Epithelial cell of esophagus (primary cell): ENCODE measurements around the gene LUC7L2.
"Not testable (repeated sequence)": the region's sequence is repeated elsewhere in the genome, so short reads cannot be mapped to it uniquely, and the experiment has no call there.

Source experiments
- DNase-seq: peaks from one replicate; pipeline ENCODE4 v3.0.0; 2010; ENCODE audit warnings: low read depth
- H3K4me3 ChIP-seq: 2 replicates; pipeline ENCODE4 v1.5.1; 2011; ENCODE audit warnings: mild to moderate bottlenecking, low read length, control low read depth
- CTCF ChIP-seq: IDR thresholded peaks from 2 replicates; pipeline ENCODE4 v1.5.1; 2011; ENCODE audit warnings: low read depth, mild to moderate bottlenecking, low read length, control low read depth, inconsistent platforms; ENCODE audit not compliant: insufficient read depth; ENCODE audit errors: missing control alignments

Gene LUC7L2

GRCh38 chr7:139341058-139341775 is 18.5 kb upstream of the LUC7L2 start, which contains the start of gene FMC1:
FMC1 (plus strand) TSS chr7:139341337; CDS start chr7:139341385, 48 bp downstream.
- peak; percentile 41 for TF ChIP-seq CTCF
- peak; percentile 91 for DNase-seq
- H3K4me3 ChIP-seq: peak within 1 kb of the TSS; percentile 80

GRCh38 chr7:139341776-139342226 is 17.9 kb upstream of the LUC7L2 start:
- no peak for DNase-seq
- no peak for TF ChIP-seq CTCF
- peak overlapping the region; percentile 80 for H3K4me3 ChIP-seq

- H3K4me3 ChIP-seq: no peak overlapping the region
- no peak for TF ChIP-seq CTCF
- DNase-seq: no peak
Measured at GRCh38 chr7:139345042-139345441, 14.7 kb upstream of the LUC7L2 start.

- TF ChIP-seq CTCF: no peak
- DNase-seq: no peak
- H3K4me3 ChIP-seq: no peak overlapping the region
Measured at GRCh38 chr7:139351027-139351426, 8.7 kb upstream of the LUC7L2 start.

- TF ChIP-seq CTCF: no peak
- H3K4me3 ChIP-seq: no peak overlapping the region
- no peak for DNase-seq
Measured at GRCh38 chr7:139354729-139355128, 5.0 kb upstream of the LUC7L2 start.

GRCh38 chr7:139355320-139355719 is 4.4 kb upstream of the LUC7L2 start:
- DNase-seq: no peak

GRCh38 chr7:139357729-139358506 is 1.8 kb upstream of the LUC7L2 start:
- H3K4me3 ChIP-seq: peak overlapping the region; percentile 56

More at GRCh38 chr7:139355320-139355719, 4.4 kb upstream of the LUC7L2 start:
- TF ChIP-seq CTCF: no peak
- H3K4me3 ChIP-seq: no peak overlapping the region

More at GRCh38 chr7:139357729-139358506, 1.8 kb upstream of the LUC7L2 start:
- DNase-seq: not testable (repeated sequence)
